Cardiac muscle cell (in vitro differentiated cells and primary cell): ENCODE measurements around the gene SH2D4B. TPM values are rescaled to one million over a fixed set of nuclear protein-coding genes. Genes with fewer than 3 reads are reported as not detected.

Experiments used
- DNase-seq, 2 donors: peaks; one replicate each; pipeline versions ENCODE4 v3.0.0 to v3.0.0-alpha.2; 2010 to 2017; ENCODE audit warnings: low read depth in 1 of 2, low spot score in 1 of 2
- H3K27ac ChIP-seq: fragments of 200-600 bp; sonication (generic); 2 replicates; pipeline ENCODE4 v1.5.1; 2016
- H3K27me3 ChIP-seq: fragments of 200-600 bp; sonication (generic); 2 replicates; pipeline ENCODE4 v1.6.0; 2016; ENCODE audit warnings: control low read depth
- H3K36me3 ChIP-seq: fragments of 200-600 bp; sonication (generic); 2 replicates; pipeline ENCODE4 v1.5.1; 2016; ENCODE audit warnings: control low read depth
- H3K4me1 ChIP-seq: fragments of 200-600 bp; sonication (generic); 2 replicates; pipeline ENCODE4 v1.8.1; 2017; ENCODE audit warnings: low read depth, mild to moderate bottlenecking, mixed run types
- H3K4me3 ChIP-seq: fragments of 200-600 bp; sonication (generic); 2 replicates; pipeline ENCODE4 v1.5.1; 2016; ENCODE audit warnings: mild to moderate bottlenecking
- H3K9me3 ChIP-seq: fragments of 200-600 bp; sonication (generic); 2 replicates; pipeline ENCODE4 v1.5.1; 2017; ENCODE audit warnings: low read depth, mild to moderate bottlenecking, control low read depth
- CTCF ChIP-seq: IDR thresholded peaks from 2 replicates; pipeline ENCODE4 v1.5.1; 2012; ENCODE audit warnings: low read depth, mild to moderate bottlenecking, low read length
- polyA plus RNA-seq: library from polyadenylated mRNA; unstranded; fragments of >200 nt; fragmentation: Nextera tagmentation; extraction: Ambion mirVana; gene quantifications from 2 replicates; pipeline ENCODE4 v1.2.1, GENCODE V29; 2016
- total RNA-seq: library from RNA; depleted of rRNA; stranded (reverse); fragments of >200 nt; gene quantifications from 2 replicates; pipeline ENCODE4 v1.2.3, GENCODE V29; 2016

SH2D4B gene
- total and polyA plus RNA-seq, 2 experiments from 2014 or later: not detected

- no peaks in the 10 kb centered on the region for H3K36me3 ChIP-seq
- no peak for DNase-seq
- TF ChIP-seq CTCF: no peak
These were observed 75.9 kb downstream of the SH2D4B start for GRCh38 chr10:80613466-80614170.

GRCh38 chr10:80614576-80615416 is 77.1 kb downstream of the SH2D4B start:
- no peak for TF ChIP-seq CTCF
- H3K4me3 ChIP-seq: no peak overlapping the region
- H3K36me3 ChIP-seq: no peaks in the 10 kb centered on the region
- peaks cover 15% of the 10 kb centered on the region for H3K4me1 ChIP-seq
- H3K27me3 ChIP-seq: no peaks in the 10 kb centered on the region
- H3K9me3 ChIP-seq: no peaks in the 10 kb centered on the region
- H3K27ac ChIP-seq: no peak overlapping the region
- DNase-seq: no peak

More at GRCh38 chr10:80613466-80614170, 75.9 kb downstream of the SH2D4B start:
- Histone ChIP-seq H3K9me3 (no peaks in the 10 kb centered on the region), H3K4me3 (no peak overlapping the region), H3K4me1 (peaks cover 15% of the 10 kb centered on the region), H3K27me3 (no peaks in the 10 kb centered on the region), H3K27ac (no peak overlapping the region)

- H3K4me1 ChIP-seq: peaks cover 2% of the 10 kb centered on the region
- DNase-seq: no peak
- no peaks in the 10 kb centered on the region for H3K27me3 ChIP-seq
- no peak overlapping the region for H3K4me3 ChIP-seq
- no peak overlapping the region for H3K27ac ChIP-seq
- H3K36me3 ChIP-seq: no peaks in the 10 kb centered on the region
- no peaks in the 10 kb centered on the region for H3K9me3 ChIP-seq
- TF ChIP-seq CTCF: no peak
These were observed 80.1 kb downstream of the SH2D4B start for GRCh38 chr10:80617807-80618206.

- H3K27ac ChIP-seq: no peak overlapping the region
- no peaks in the 10 kb centered on the region for H3K9me3 ChIP-seq
- TF ChIP-seq CTCF: no peak
- no peaks in the 10 kb centered on the region for H3K27me3 ChIP-seq
- no peaks in the 10 kb centered on the region for H3K4me1 ChIP-seq
- DNase-seq: no peak
- H3K36me3 ChIP-seq: no peaks in the 10 kb centered on the region
- no peak overlapping the region for H3K4me3 ChIP-seq
These were observed 81.3 kb downstream of the SH2D4B start for GRCh38 chr10:80619036-80619435.

- H3K4me1 ChIP-seq: no peaks in the 10 kb centered on the region
- no peak overlapping the region for H3K4me3 ChIP-seq
- H3K27ac ChIP-seq: no peak overlapping the region
- no peaks in the 10 kb centered on the region for H3K36me3 ChIP-seq
- no peaks in the 10 kb centered on the region for H3K27me3 ChIP-seq
- TF ChIP-seq CTCF: no peak
- H3K9me3 ChIP-seq: no peaks in the 10 kb centered on the region
- no peak for DNase-seq
These were observed 84.5 kb downstream of the SH2D4B start for GRCh38 chr10:80622153-80622552.
